K562 (cell line): Measurements from ENCODE around the gene SLC1A2. TPM values are rescaled to one million over a fixed set of nuclear protein-coding genes. Genes with fewer than 3 reads are reported as not detected.
A peak's percentile ranks its signal among the peaks of the same experiment; 100 is the strongest.

Experiments
- ATAC-seq: fragments of 200-7000 bp; cut with Tn5 transposase; 3 replicates; pipeline ENCODE4 v1.9.1; 2020; ENCODE audit warnings: moderate library complexity
- BruUV-seq: library from RNA; stranded (reverse); fragments of 400-500 nt; replicated peaks from 2 replicates; lab custom pipeline; 2021; lab: Mats Ljungman, UMichigan
- CTCF ChIA-PET: fragments of 300-600 bp; formaldehyde crosslinking; extraction: SDS; loops from one replicate; lab custom pipeline; 2021; ENCODE audit warnings: low intra/inter-chr PET ratio; lab: Yijun Ruan, JAX
- POLR2A ChIA-PET: fragments of 300-600, 350-650 bp; sonication (Branson Sonifier 250); formaldehyde crosslinking; extraction: SDS; loops from one replicate; lab custom pipeline; 2021; ENCODE audit warnings: antibody characterized with exemption, inconsistent platforms; lab: Yijun Ruan, JAX
- DNase-seq, 4 experiments: peaks; one replicate each; pipeline versions ENCODE4 v3.0.0 to v3.0.0-alpha.2; 2011 to 2018; ENCODE audit warnings: low spot score in 3 of 4, mixed read lengths in 3 of 4; ENCODE audit errors: extremely low read depth in 1 of 4
- FAIRE-seq: peaks from 2 replicates; lab custom pipeline; 2011; peaks lifted over from hg19 to GRCh38; lab: Jason Lieb, UNC
- H2AFZ ChIP-seq: 2 replicates; pipeline ENCODE4 v1.6.0; 2011; ENCODE audit warnings: low read depth, low read length, control low read depth, inconsistent platforms
- H3K27ac ChIP-seq: fragments of 200-600 bp; 3 replicates; pipeline ENCODE4 v1.8.0; 2011; ENCODE audit warnings: low read depth, mild to moderate bottlenecking, control low read depth, inconsistent platforms, low read length, moderate library complexity, mixed read lengths; ENCODE audit errors: extremely low read depth
- H3K27me3 ChIP-seq, 2 experiments: fragments of 300-600 bp in 1 of 2; 2 replicates in 1 of 2; 3 replicates in 1 of 2; pipeline versions ENCODE4 v1.6.0 to v1.8.0; 2011; ENCODE audit warnings: inconsistent platforms in 2 of 2, low read length in 2 of 2, mild to moderate bottlenecking in 1 of 2, mixed read lengths in 1 of 2, moderate library complexity in 1 of 2; ENCODE audit not compliant: control insufficient read depth in 2 of 2, insufficient read depth in 2 of 2
- H3K36me3 ChIP-seq: fragments of 300-600 bp; 3 replicates; pipeline ENCODE4 v1.8.0; 2011; ENCODE audit warnings: mild to moderate bottlenecking, low read length, inconsistent platforms; ENCODE audit not compliant: control insufficient read depth, insufficient read depth
- H3K4me1 ChIP-seq, 2 experiments: fragments of 200-600 bp in 1 of 2; replicated peaks in 1 of 2; 2 replicates in 1 of 2; 3 replicates in 1 of 2; pipeline versions ENCODE4 v1.5.1 to v1.8.0; 2011; ENCODE audit warnings: inconsistent platforms in 2 of 2, low read length in 2 of 2, mild to moderate bottlenecking in 1 of 2, mixed read lengths in 1 of 2, moderate library complexity in 1 of 2; ENCODE audit not compliant: control insufficient read depth in 2 of 2, insufficient read depth in 2 of 2
- H3K4me2 ChIP-seq: 2 replicates; pipeline ENCODE4 v1.6.1; 2011; ENCODE audit warnings: low read length, control low read depth, inconsistent platforms, mixed read lengths; ENCODE audit not compliant: insufficient read depth
- H3K4me3 ChIP-seq: fragments of 200-600 bp; sonication (generic), shearing (Covaris generic); 2 replicates; pipeline ENCODE4 v1.5.1; 2016; ENCODE audit warnings: control low read depth, inconsistent platforms
- H3K79me2 ChIP-seq: fragments of 200-600 bp; 3 replicates; pipeline ENCODE4 v1.8.0; 2011; ENCODE audit warnings: low read length, inconsistent platforms; ENCODE audit not compliant: control insufficient read depth, insufficient read depth
- H3K9ac ChIP-seq, 2 experiments: 2 replicates each; pipeline versions ENCODE4 v1.6.0 to v1.6.1; 2011; ENCODE audit warnings: low read depth in 2 of 2, low read length in 2 of 2, control low read depth in 1 of 2, inconsistent platforms in 1 of 2, mild to moderate bottlenecking in 1 of 2, mixed read lengths in 1 of 2; ENCODE audit not compliant: insufficient read depth in 1 of 2
- H3K9me1 ChIP-seq: one replicate; pipeline ENCODE4 v1.6.0; 2011; ENCODE audit warnings: inconsistent platforms, mild to moderate bottlenecking, low read length, moderate library complexity; ENCODE audit not compliant: control insufficient read depth, insufficient read depth
- H3K9me3 ChIP-seq: replicated peaks from 2 replicates; pipeline ENCODE4 v1.5.1; 2011; ENCODE audit warnings: low read depth, low read length, inconsistent platforms; ENCODE audit not compliant: control insufficient read depth, insufficient read depth
- H4K20me1 ChIP-seq: replicated peaks from 2 replicates; pipeline ENCODE4 v1.6.1; 2011; ENCODE audit warnings: low read length, inconsistent platforms, mixed read lengths; ENCODE audit not compliant: control insufficient read depth, insufficient read depth
- CEBPG ChIP-seq, 3 experiments: fragments of 200-800 bp in 1 of 3; sonication (Bioruptor generic) in 1 of 3; sonication (generic) in 1 of 3; formaldehyde crosslinking in 1 of 3; IDR thresholded peaks in 2 of 3; conservative IDR thresholded peaks in 1 of 3; 2 replicates each; pipeline versions ENCODE4 v1.6.1 to v1.8.0; 2016 to 2022; ENCODE audit warnings: missing compliant biosample characterization in 2 of 3, missing genetic modification characterization in 2 of 3, mild to moderate bottlenecking in 1 of 3, missing genetic modification reagents in 1 of 3
- DMBX1 ChIP-seq: fragments of 250-450 bp; sonication (Bioruptor Pico); IDR thresholded peaks from 2 replicates; pipeline ENCODE4 v1.8.0; 2022; ENCODE audit warnings: inconsistent platforms, mild to moderate bottlenecking, moderate library complexity, borderline replicate concordance
- ETS1 ChIP-seq: conservative IDR thresholded peaks from 2 replicates; pipeline ENCODE4 v1.6.1; 2011; ENCODE audit warnings: low read depth, mild to moderate bottlenecking, low read length; ENCODE audit not compliant: control insufficient read depth
- IRF9 ChIP-seq: fragments of 450-650 bp; IDR thresholded peaks from 2 replicates; pipeline ENCODE4 v1.6.1; 2016; ENCODE audit warnings: missing biosample characterization, missing genetic modification characterization
- MAX ChIP-seq: sonication (generic); formaldehyde crosslinking; IDR thresholded peaks from 2 replicates; pipeline ENCODE4 v1.9.0; 2022; ENCODE audit warnings: mild to moderate bottlenecking, missing genetic modification reagents
- MBD1 ChIP-seq: fragments of 250-450 bp; sonication (Bioruptor Pico); IDR thresholded peaks from 2 replicates; pipeline ENCODE4 v1.8.0; 2022; ENCODE audit warnings: inconsistent platforms
- ZNF780A ChIP-seq: fragments of 250-450 bp; sonication (Bioruptor Pico); IDR thresholded peaks from 2 replicates; pipeline ENCODE4 v1.5.0; 2021; ENCODE audit warnings: mild to moderate bottlenecking
- ZNF785 ChIP-seq: fragments of 250-450 bp; sonication (Bioruptor Pico); IDR thresholded peaks from 2 replicates; pipeline ENCODE4 v1.4.0; 2020; ENCODE audit warnings: mild to moderate bottlenecking
- WGBS: fragments of 100-300 bp; shearing (Covaris generic); methylation state at CpG from one replicate; pipeline ENCODE4 v1.1.6; 2016; ENCODE audit warnings: low coverage, mixed read lengths; ENCODE audit not compliant: insufficient coverage; ENCODE audit errors: missing lambda C conversion rate; 5-methylcytosine and 5-hydroxymethylcytosine counted together
- in situ Hi-C: fragments of 300-500 bp; cut with MboI; formaldehyde crosslinking; loops from 4 replicates; pipeline ENCODE4 v1.15.0; 2018; ENCODE audit warnings: inconsistent platforms, mixed read lengths
- intact Hi-C: fragments of 100-400 bp; cut with micrococcal nuclease; formaldehyde crosslinking; loops from 2 replicates; pipeline ENCODE4 v1.14.2; 2022
- polyA plus RNA-seq, 8 experiments: library from polyadenylated mRNA; depleted of rRNA in 4 of 8; stranded (reverse) in 5 of 8; unstranded in 3 of 8; fragments of >200 nt; fragmentation: Nextera tagmentation in 2 of 8; fragmentation: Illumina TruSeq in 1 of 8; extraction: Ambion mirVana in 2 of 8; extraction: Trizol in 1 of 8; gene quantifications; 2 replicates each; pipeline versions ENCODE4 v1.2.1 to v1.2.3, GENCODE V29; 2011 to 2014; ENCODE audit warnings: inconsistent platforms in 1 of 8, missing spikeins in 1 of 8
- total RNA-seq, 7 experiments: library from RNA; depleted of rRNA in 6 of 7; stranded (reverse); fragments of >200 nt in 6 of 7; fragmentation: Illumina TruSeq in 2 of 7; extraction: Trizol in 2 of 7; gene quantifications; 2 replicates each; pipeline versions ENCODE4 v1.2.1 to v1.2.3, GENCODE V29; 2011 to 2021; ENCODE audit warnings: low replicate concordance in 1 of 7

SLC1A2 gene
- total and polyA plus RNA-seq, 9 of the 15 experiments (the other 6 are each of a cell fraction or from before 2014, with no cell fraction given): 0.03 to 0.07 (median 0.04) TPM; not detected in 5

- 6% methylated on average over 4 of the region's 4 CpGs for WGBS
- no peak overlapping the region for H3K4me2 ChIP-seq
- CTCF ChIA-PET: no interaction called here
These were observed 169.2 kb downstream of the SLC1A2 start for GRCh38 chr11:35250192-35250591.

More at GRCh38 chr11:35250192-35250591, 169.2 kb downstream of the SLC1A2 start:
- no peak overlapping the region for H2AFZ ChIP-seq
- no peak overlapping the region for H3K4me3 ChIP-seq
- H3K9ac ChIP-seq: no peak overlapping the region
- H3K36me3 ChIP-seq: no peaks in the 10 kb centered on the region
- in situ Hi-C loops (no loop called here), intact Hi-C loops (no loop called here)
- 0 out of 2 replicates have a peak, but pooled peaks cover 2% of the 10 kb centered on the region for H3K9me3 ChIP-seq
- no peak for FAIRE-seq
- no peak overlapping the region for H3K27ac ChIP-seq
- H3K4me1 ChIP-seq: no peaks in the 10 kb centered on the region
- DNase-seq: no peak
- TF ChIP-seq IRF9 (no peak), DMBX1 (no peak), MBD1 (CRISPR knock-in tag) (no peak), CEBPG (CRISPR knock-in tag; IDR thresholded peaks at IDR 0.05) (no peak), CEBPG (tag; conservative IDR thresholded peaks at IDR 0.05 in 1 of 2, IDR thresholded peaks at IDR 0.05 in 1 of 2) (peak; percentile 24 to 29; a peak in 1 of 4 replicates), ZNF780A (CRISPR knock-in tag) (no peak), MAX (CRISPR knock-in tag) (no peak), ZNF785 (CRISPR knock-in tag) (no peak), ETS1 (no peak)
- TF ChIP-seq, all 486 proteins: peak for 1
- POLR2A ChIA-PET: no interaction called here
- H3K79me2 ChIP-seq: no peaks in the 10 kb centered on the region
- no peak for ATAC-seq
- no peaks in the 10 kb centered on the region for H3K9me1 ChIP-seq
- H4K20me1 ChIP-seq: no peaks in the 10 kb centered on the region
- H3K27me3 ChIP-seq: peaks cover 2 to 5% of the 10 kb centered on the region in 2 experiments; a peak in 3 of 5 replicates
- BruUV-seq: no TSS peak
